GM18520 (cell line): ENCODE results near the gene OR51I2.

Experiments used
- ATAC-seq: cut with Tn5 transposase; IDR thresholded peaks from one replicate; pipeline ENCODE4 v1.9.1; 2021; ENCODE audit not compliant: unreplicated experiment

OR51I2 gene

GRCh38 chr11:5449023-5449422 is at the start of gene OR51I2:
OR51I2 (plus strand) TSS chr11:5449323; CDS start chr11:5453489, 4,166 bp downstream.
- ATAC-seq = no peak

GRCh38 chr11:5405173-5405572 is 44.0 kb upstream of the OR51I2 start:
- no peak for ATAC-seq

- ATAC-seq = no peak
Measured at GRCh38 chr11:5420993-5421392, 28.1 kb upstream of the OR51I2 start.

GRCh38 chr11:5421811-5422210 is 27.3 kb upstream of the OR51I2 start, which contains the start of gene OR51Q1:
OR51Q1 (plus strand) TSS chr11:5422111; CDS start chr11:5422201, 90 bp downstream.
- ATAC-seq = no peak

- ATAC-seq = no peak
Measured at GRCh38 chr11:5423131-5423530, 26.0 kb upstream of the OR51I2 start.

GRCh38 chr11:5441414-5441813 is 7.7 kb upstream of the OR51I2 start, which contains the start of gene OR51I1:
OR51I1 (minus strand) TSS chr11:5441514; CDS start chr11:5441514, 0 bp downstream.
- ATAC-seq = no peak

- no peak for ATAC-seq
Measured at GRCh38 chr11:5443835-5444393, 5.2 kb upstream of the OR51I2 start.

- ATAC-seq = no peak
Measured at GRCh38 chr11:5449432-5449831, 309 bp downstream of the OR51I2 start.

- ATAC-seq = no peak
Measured at GRCh38 chr11:5460983-5461621, 12.0 kb downstream of the OR51I2 start.

GRCh38 chr11:5467527-5467926 is 18.4 kb downstream of the OR51I2 start:
- no peak for ATAC-seq

GRCh38 chr11:5473921-5474320 is 24.8 kb downstream of the OR51I2 start:
- ATAC-seq = no peak

GRCh38 chr11:5476186-5476819 is 27.2 kb downstream of the OR51I2 start:
- no peak for ATAC-seq

GRCh38 chr11:5486003-5486402 is 36.9 kb downstream of the OR51I2 start:
- ATAC-seq = no peak

- no peak for ATAC-seq
Measured at GRCh38 chr11:5486421-5486820, 37.3 kb downstream of the OR51I2 start.

GRCh38 chr11:5488385-5488784 is 39.3 kb downstream of the OR51I2 start, which contains the start of gene OR52D1:
OR52D1 (plus strand) TSS chr11:5488685; CDS start chr11:5488707, 22 bp downstream.
- ATAC-seq = no peak

GRCh38 chr11:5488798-5489399 is 39.8 kb downstream of the OR51I2 start:
- no peak for ATAC-seq

GRCh38 chr11:5489576-5490357 is 40.6 kb downstream of the OR51I2 start:
- no peak for ATAC-seq

- no peak for ATAC-seq
Measured at GRCh38 chr11:5499671-5500070, 50.5 kb downstream of the OR51I2 start.

- no peak for ATAC-seq
Measured at GRCh38 chr11:5500393-5500801, 51.3 kb downstream of the OR51I2 start.

- no peak for ATAC-seq
Measured at GRCh38 chr11:5504403-5504921, 55.3 kb downstream of the OR51I2 start.
